DND-41 (cell line): Measurements from ENCODE around the gene FGF14.
"Not testable (repeated sequence)": the region's sequence is repeated elsewhere in the genome, so short reads cannot be mapped to it uniquely, and the experiment has no call there.

Source experiments
- ATAC-seq: fragments of 200-7000 bp; cut with Tn5 transposase; 3 replicates; pipeline ENCODE4 v1.9.1; 2021; ENCODE audit warnings: low read depth; ENCODE audit not compliant: insufficient read depth
- DNase-seq: peaks from one replicate; pipeline ENCODE4 v3.0.0-alpha.2; 2020
- H2AFZ ChIP-seq: 2 replicates; pipeline ENCODE4 v1.6.0; 2012; ENCODE audit warnings: low read depth, low read length
- H3K27ac ChIP-seq: 2 replicates; pipeline ENCODE4 v1.5.1; 2012; ENCODE audit warnings: low read length, inconsistent platforms
- H3K27me3 ChIP-seq: fragments of 200-600 bp; sonication (generic); 2 replicates; pipeline ENCODE4 v1.6.0; 2012; ENCODE audit warnings: low read length, mild to moderate bottlenecking, inconsistent platforms; ENCODE audit not compliant: insufficient read depth, poor library complexity
- H3K36me3 ChIP-seq: 2 replicates; pipeline ENCODE4 v1.5.1; 2012; ENCODE audit warnings: low read length, inconsistent platforms; ENCODE audit not compliant: insufficient read depth
- H3K4me1 ChIP-seq: 2 replicates; pipeline ENCODE4 v1.5.1; 2012; ENCODE audit warnings: mild to moderate bottlenecking, low read length; ENCODE audit not compliant: insufficient read depth
- H3K4me2 ChIP-seq: 2 replicates; pipeline ENCODE4 v1.6.0; 2012; ENCODE audit warnings: mild to moderate bottlenecking, moderate library complexity, low read length, inconsistent platforms; ENCODE audit not compliant: insufficient read depth
- H3K4me3 ChIP-seq, 2 experiments: fragments of 200-600 bp in 1 of 2; shearing (Covaris generic) in 1 of 2; 2 replicates each; pipeline ENCODE4 v1.5.1; 2012 to 2016; ENCODE audit warnings: inconsistent platforms in 2 of 2, low read length in 2 of 2, mild to moderate bottlenecking in 2 of 2, low read depth in 1 of 2, moderate library complexity in 1 of 2
- H3K79me2 ChIP-seq: 2 replicates; pipeline ENCODE4 v1.6.0; 2012; ENCODE audit warnings: low read length, inconsistent platforms; ENCODE audit not compliant: insufficient read depth
- H3K9ac ChIP-seq: 2 replicates; pipeline ENCODE4 v1.6.0; 2012; ENCODE audit warnings: low read depth, mild to moderate bottlenecking, inconsistent platforms, low read length, moderate library complexity
- H3K9me3 ChIP-seq: 2 replicates; pipeline ENCODE4 v1.5.1; 2012; ENCODE audit warnings: low read length, moderate library complexity, mild to moderate bottlenecking, inconsistent platforms; ENCODE audit not compliant: insufficient read depth, severe bottlenecking
- H4K20me1 ChIP-seq: 2 replicates; pipeline ENCODE4 v1.6.0; 2012; ENCODE audit warnings: low read length; ENCODE audit not compliant: insufficient read depth
- CTCF ChIP-seq: IDR thresholded peaks from 2 replicates; pipeline ENCODE4 v1.5.1; 2012; ENCODE audit warnings: borderline replicate concordance, low read length, moderate library complexity, mild to moderate bottlenecking; ENCODE audit not compliant: poor library complexity, severe bottlenecking; ENCODE audit errors: extremely low read depth
- EZH2 ChIP-seq: IDR thresholded peaks from 3 replicates; pipeline ENCODE4 v1.6.1; 2012; ENCODE audit warnings: borderline replicate concordance, low read depth, mild to moderate bottlenecking, moderate library complexity, low read length, inconsistent platforms; ENCODE audit not compliant: severe bottlenecking

Gene FGF14

GRCh38 chr13:102097708-102098107 is 304.1 kb downstream of the FGF14 start:
- Histone ChIP-seq H2AFZ (no peak overlapping the region), H3K4me1 (no peaks in the 10 kb centered on the region), H3K4me2 (no peak overlapping the region), H3K27ac (no peak overlapping the region), H4K20me1 (no peaks in the 10 kb centered on the region), H3K36me3 (no peaks in the 10 kb centered on the region), H3K9me3 (no peaks in the 10 kb centered on the region), H3K9ac (no peak overlapping the region), H3K79me2 (no peaks in the 10 kb centered on the region), H3K4me3 (no peak overlapping the region), H3K27me3 (no peaks in the 10 kb centered on the region)
- no peak for TF ChIP-seq CTCF
- TF ChIP-seq EZH2, result no peak
- no peak for ATAC-seq
- DNase-seq, result no peak

- not testable (repeated sequence) for H3K9ac ChIP-seq, ATAC-seq, H3K4me1 ChIP-seq, H3K4me3 ChIP-seq, H2AFZ ChIP-seq, H3K4me2 ChIP-seq, H3K36me3 ChIP-seq, H4K20me1 ChIP-seq, H3K27me3 ChIP-seq, H3K9me3 ChIP-seq, H3K27ac ChIP-seq, H3K79me2 ChIP-seq, DNase-seq
These were observed 308.6 kb downstream of the FGF14 start for GRCh38 chr13:102093288-102093687.

- Histone ChIP-seq H3K79me2 (no peaks in the 10 kb centered on the region), H3K9me3 (no peaks in the 10 kb centered on the region), H3K27me3 (no peaks in the 10 kb centered on the region), H4K20me1 (no peaks in the 10 kb centered on the region), H2AFZ (no peak overlapping the region), H3K4me2 (no peak overlapping the region), H3K27ac (no peak overlapping the region), H3K4me3 (no peak overlapping the region), H3K9ac (no peak overlapping the region), H3K4me1 (no peaks in the 10 kb centered on the region), H3K36me3 (no peaks in the 10 kb centered on the region)
- no peak for ATAC-seq
- DNase-seq, result no peak
- TF ChIP-seq EZH2, result no peak
- peak; percentile 16 for TF ChIP-seq CTCF
These were observed 310.6 kb downstream of the FGF14 start for GRCh38 chr13:102091231-102091630.

- H3K9me3 ChIP-seq, result no peaks in the 10 kb centered on the region
- H3K4me3 ChIP-seq, result no peak overlapping the region
- H3K27ac ChIP-seq, result no peak overlapping the region
- H3K27me3 ChIP-seq, result no peaks in the 10 kb centered on the region
- H3K4me1 ChIP-seq, result no peaks in the 10 kb centered on the region
- H2AFZ ChIP-seq, result no peak overlapping the region
- no peaks in the 10 kb centered on the region for H4K20me1 ChIP-seq
- DNase-seq (no peak), ATAC-seq (no peak)
- H3K79me2 ChIP-seq, result no peaks in the 10 kb centered on the region
- no peaks in the 10 kb centered on the region for H3K36me3 ChIP-seq
- TF ChIP-seq CTCF (no peak), EZH2 (no peak)
- H3K9ac ChIP-seq, result no peak overlapping the region
- no peak overlapping the region for H3K4me2 ChIP-seq
These were observed 311.3 kb downstream of the FGF14 start for GRCh38 chr13:102090532-102090931.
